HG02642 (cell line): ENCODE data around the gene SLC2A5.

Experiments
- ATAC-seq: cut with Tn5 transposase; IDR thresholded peaks from one replicate; pipeline ENCODE4 v1.9.1; 2021; ENCODE audit warnings: mild to moderate bottlenecking; ENCODE audit not compliant: unreplicated experiment, poor library complexity

Gene SLC2A5

GRCh38 chr1:9066945-9067807 lies 2.3 kb downstream of the SLC2A5 start:
- no peak for ATAC-seq

- ATAC-seq = no peak
Observed at GRCh38 chr1:9065213-9065751, 4.2 kb downstream of the SLC2A5 start.

DNA sequence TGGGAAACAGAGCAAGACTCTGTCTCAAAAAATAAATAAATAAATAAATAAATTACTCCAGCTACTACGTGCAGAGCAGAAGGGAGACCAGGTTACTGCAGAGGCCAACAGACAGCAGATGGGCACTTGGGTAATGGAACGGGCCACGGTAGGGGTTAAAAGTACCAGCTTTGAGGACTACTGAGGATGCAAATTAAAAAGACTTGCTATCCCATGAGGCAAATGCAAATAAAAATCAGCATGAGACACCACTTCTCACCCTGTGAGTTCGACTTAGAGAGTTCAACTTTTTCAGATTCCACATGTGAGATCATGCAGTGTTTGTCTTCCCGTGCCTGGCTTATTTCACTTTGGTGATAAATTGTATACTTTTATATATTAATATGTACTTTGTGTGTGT lies 6.6 kb downstream of the SLC2A5 start:
- ATAC-seq = no peak

DNA sequence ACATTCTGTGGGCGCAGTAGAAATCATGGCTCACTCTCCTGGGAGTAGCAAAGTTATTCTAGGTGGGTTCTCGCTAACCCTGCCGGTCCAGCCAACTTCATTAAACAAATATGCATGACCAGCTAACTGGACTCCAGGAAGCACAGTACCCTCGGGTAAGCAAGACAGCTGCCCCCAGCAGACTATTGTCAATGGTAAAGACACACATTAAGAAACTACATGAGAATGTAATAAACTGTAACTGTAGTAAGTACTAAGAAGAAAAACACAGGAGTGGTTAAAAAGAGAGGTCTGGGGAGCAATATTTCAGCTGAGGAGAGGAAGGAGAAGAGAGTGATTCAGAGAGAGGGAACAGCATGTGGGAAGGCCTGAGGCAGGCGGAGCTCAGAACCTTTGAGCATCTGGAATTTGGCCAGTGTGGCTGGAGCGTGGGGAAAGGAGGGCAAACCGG lies 7.4 kb downstream of the SLC2A5 start:
- ATAC-seq = no peak

DNA sequence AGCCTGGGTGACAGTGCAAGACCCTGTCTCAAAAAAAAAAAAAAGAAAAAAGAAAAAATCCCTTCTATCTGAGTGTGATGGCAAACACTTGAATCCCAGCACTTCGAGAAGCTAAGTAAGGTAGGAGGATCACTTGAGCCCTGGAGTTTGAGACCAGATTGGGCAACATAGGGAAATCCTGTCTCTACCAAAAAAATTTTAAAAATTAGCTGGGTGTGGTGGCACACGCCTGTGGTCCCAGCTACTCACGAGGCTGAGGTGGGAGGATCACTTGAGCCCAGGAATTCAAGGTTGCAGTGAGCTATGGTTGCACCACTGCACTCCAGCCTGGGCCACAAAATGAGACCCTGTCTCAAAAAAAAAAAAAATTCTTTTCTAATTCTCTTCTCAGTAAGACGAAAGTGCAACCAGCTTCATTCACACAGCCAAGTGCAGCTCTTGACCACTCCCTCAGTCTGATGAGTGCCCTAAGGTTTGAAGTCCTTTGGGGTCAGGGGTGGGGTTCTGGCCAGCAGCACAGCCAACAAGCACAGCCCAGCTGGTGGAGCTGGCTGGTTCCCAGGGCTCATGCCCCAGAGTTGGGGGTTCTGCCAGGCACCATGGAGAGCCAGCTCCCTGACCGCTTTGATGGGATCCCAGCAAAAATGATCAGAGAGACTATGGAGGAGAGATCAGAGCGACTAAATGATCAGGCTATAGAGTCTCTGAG lies 8.0 kb downstream of the SLC2A5 start:
- no peak for ATAC-seq

GRCh38 chr1:9059891-9060744 lies 9.3 kb downstream of the SLC2A5 start:
- no peak for ATAC-seq

GRCh38 chr1:9058465-9058864 lies 11.0 kb downstream of the SLC2A5 start:
- no peak for ATAC-seq

DNA sequence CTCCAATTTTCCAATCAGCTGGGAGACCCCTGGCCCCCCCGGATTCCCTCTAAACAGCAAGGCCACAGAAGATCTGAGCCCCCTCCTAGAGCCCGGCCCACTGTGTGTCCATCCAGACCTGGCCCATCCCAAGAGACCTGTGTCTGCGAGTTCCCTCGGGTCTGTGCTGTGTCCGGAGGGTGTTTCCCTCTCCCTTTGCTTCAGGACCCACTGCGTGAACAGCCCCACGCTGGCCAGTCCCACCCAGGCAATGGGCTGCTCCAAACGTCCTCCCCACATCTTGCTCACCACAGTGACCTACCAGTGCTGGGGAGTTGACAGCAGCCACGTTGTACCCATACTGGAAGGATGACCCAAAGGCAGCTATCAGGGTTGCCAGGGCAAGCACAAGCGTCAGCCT lies 11.6 kb downstream of the SLC2A5 start:
- no peak for ATAC-seq

- no peak for ATAC-seq
Observed at GRCh38 chr1:9052272-9053049, 17.0 kb downstream of the SLC2A5 start.

GRCh38 chr1:9051379-9051778 lies 18.1 kb downstream of the SLC2A5 start:
- no peak for ATAC-seq

DNA sequence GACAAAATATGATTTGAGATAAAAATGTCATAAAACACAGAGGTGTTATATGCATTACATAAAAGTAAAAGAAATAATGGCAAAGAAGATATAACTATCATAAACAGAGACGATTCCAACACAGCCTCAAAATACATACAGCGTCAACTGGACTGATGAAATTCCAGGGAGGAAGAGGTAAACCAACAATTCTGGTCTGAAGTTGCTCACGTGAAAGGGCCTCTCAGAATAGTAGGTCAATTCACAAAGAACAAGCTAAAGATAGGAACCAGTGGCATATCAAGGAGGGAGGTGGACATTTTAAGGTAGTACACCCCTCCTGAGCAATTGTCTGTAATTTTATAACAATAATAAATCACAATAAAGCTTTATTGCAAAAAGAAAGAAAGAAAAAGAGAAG lies 18.6 kb downstream of the SLC2A5 start:
- no peak for ATAC-seq

- no peak for ATAC-seq
Observed at GRCh38 chr1:9048551-9048950, 20.9 kb downstream of the SLC2A5 start.

DNA sequence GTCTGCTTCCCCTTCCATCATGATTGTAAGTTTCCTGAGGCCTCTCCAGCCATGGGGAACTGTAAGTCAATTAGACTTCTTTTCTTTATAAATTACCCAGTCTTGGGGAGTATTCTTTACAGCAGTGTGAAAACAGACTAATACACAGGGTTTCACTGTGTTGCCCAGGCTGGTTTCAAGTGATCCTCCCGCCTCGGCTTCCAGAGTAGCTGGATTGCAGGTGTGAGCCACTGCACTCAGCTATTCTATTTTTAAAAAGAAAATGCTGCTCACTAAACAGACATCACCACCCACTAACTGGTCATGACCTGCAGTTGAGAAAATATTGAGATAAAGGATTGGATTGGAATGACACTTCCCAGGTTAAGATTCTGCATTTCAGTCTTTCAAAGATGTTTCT lies 22.4 kb downstream of the SLC2A5 start:
- ATAC-seq = no peak

GRCh38 chr1:9045861-9046510 lies 23.4 kb downstream of the SLC2A5 start:
- ATAC-seq = no peak

- ATAC-seq = no peak
Observed at GRCh38 chr1:9044236-9044635, 25.2 kb downstream of the SLC2A5 start.

DNA sequence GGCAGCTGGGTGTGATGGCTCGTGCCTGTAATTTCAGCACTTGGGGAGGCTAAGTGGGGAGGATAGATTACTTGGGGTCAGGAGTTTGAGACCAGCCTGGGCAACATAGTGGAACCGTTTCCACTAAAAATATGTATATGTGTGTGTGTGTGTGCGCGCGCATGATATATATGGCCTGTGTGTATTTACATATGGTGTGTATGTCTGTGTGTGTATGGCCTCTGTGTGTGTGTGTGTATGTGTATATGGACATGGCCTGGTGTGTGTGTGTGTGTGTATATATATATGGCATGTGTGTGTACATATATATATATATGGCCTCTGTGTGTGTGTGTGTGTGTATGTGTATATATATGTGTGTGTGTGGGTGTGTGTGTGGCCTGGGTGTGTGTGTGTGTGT lies 27.2 kb downstream of the SLC2A5 start:
- ATAC-seq = no peak

DNA sequence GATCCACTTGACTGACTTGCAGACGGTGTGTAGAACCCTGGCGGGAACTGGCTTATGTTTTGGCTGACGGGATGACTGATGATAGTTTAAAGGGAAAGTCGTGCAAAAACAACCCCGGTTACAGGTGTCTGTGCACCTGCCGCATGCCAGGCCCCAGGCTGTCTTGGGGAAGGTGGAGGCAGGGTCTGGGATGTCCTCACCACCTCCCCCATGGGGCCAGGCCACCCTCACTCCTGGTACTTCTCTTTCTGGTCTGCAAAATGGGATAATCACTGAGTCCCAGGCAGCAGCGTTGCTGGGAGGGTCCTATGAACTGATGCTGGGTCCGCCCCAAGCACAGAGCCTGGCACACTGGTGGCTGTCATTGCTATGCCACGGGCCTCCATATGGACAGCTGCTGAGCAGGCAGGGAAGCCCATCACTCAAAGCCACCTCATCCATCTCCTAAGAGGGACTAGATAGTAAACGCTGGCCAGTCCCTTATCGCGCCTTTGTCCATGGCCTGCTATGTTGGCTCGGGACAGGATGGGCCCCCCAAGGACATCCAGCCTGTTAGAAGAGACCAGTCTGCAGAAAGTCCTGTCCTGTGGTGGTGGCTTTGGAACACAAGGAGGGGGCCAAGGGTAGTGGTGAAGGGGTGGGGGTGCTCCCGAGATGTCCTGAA lies 28.2 kb downstream of the SLC2A5 start:
- no peak for ATAC-seq

GRCh38 chr1:9040659-9041030 lies 28.8 kb downstream of the SLC2A5 start:
- ATAC-seq = no peak
